ENCODE results near the gene MNDA. TPM values are rescaled to one million over a fixed set of nuclear protein-coding genes. Genes with fewer than 3 reads are reported as not detected.

Gene MNDA
- total RNA-seq, 2 experiments from 2014 or later = not detected

DNA sequence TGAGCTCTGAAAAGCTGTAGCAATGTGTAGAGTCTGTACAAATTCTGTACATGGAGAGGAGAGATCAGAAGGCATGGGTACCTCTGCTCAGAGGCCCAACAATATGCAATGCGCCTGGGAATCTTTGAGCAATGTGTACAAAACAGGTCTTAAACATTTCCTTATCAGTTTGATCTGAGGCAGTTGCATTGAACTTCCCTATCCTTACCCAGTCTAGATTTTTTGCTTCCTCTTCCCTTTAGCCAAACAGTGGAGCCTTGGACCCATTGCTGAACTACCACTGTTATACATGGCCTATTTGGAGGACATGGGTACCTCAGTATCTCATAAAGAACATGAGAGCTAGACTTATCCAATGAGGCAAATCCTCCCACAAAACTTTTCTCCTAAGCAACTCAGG is 12.6 kb upstream of the MNDA start:
- peaks cover 4% of the 10 kb centered on the region for H3K27me3 Mint-ChIP-seq
- TF ChIP-seq, protein P1, sequence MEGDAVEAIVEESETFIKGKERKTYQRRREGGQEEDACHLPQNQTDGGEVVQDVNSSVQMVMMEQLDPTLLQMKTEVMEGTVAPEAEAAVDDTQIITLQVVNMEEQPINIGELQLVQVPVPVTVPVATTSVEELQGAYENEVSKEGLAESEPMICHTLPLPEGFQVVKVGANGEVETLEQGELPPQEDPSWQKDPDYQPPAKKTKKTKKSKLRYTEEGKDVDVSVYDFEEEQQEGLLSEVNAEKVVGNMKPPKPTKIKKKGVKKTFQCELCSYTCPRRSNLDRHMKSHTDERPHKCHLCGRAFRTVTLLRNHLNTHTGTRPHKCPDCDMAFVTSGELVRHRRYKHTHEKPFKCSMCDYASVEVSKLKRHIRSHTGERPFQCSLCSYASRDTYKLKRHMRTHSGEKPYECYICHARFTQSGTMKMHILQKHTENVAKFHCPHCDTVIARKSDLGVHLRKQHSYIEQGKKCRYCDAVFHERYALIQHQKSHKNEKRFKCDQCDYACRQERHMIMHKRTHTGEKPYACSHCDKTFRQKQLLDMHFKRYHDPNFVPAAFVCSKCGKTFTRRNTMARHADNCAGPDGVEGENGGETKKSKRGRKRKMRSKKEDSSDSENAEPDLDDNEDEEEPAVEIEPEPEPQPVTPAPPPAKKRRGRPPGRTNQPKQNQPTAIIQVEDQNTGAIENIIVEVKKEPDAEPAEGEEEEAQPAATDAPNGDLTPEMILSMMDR (IDR thresholded peaks at IDR 0.05) = no peak
- ChIA-PET POLR2A (interaction anchor here (1.4 kb wide), 1 partner anchor 191 kb away, joined by 5 read pairs; the partner anchor contains the start of gene IFI16), CTCF (interaction anchor here (1.1 kb wide), 1 partner anchor 25 kb away, joined by 3 read pairs; no protein-coding TSS in a partner anchor)
- no peak overlapping the region for H3K27ac Mint-ChIP-seq
- DNase-seq (no peak), ATAC-seq (no peak)
- no peaks in the 10 kb centered on the region for H3K9me3 Mint-ChIP-seq
- H3K36me3 Mint-ChIP-seq (ENCODE audit: low read depth) = no peaks in the 10 kb centered on the region
- intact Hi-C loops (cut with micrococcal nuclease) = no loop called here
- peaks cover 18% of the 10 kb centered on the region for H3K4me1 Mint-ChIP-seq (ENCODE audit: low read depth)
- H3K4me3 Mint-ChIP-seq = no peak overlapping the region

DNA sequence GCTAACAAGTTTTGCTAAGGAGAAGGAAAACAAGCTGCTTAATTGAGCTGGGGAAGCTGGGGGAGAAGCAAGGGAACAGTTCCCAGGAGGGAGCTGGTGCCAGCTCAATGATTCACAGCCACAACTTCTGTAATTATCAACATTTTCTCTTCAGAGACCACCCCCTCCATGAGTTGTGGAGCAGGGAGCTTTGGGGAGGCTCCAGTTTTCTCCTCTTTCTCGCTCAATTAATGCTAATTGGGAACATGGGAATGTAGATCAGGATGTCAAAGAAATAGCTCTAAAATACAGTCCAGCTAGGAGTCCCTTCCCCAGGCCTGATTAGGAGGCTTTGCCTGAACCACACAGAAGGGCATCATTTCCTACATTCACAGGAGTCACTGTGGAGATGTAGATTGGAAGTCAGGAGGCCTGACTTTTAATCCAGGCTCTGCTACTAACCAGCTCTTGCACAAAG is 12.1 kb upstream of the MNDA start:
- no peaks in the 10 kb centered on the region for H3K9me3 Mint-ChIP-seq
- CTCF ChIA-PET = interaction anchor here (1.1 kb wide), 1 partner anchor 25 kb away, joined by 3 read pairs; no protein-coding TSS in a partner anchor
- no peaks in the 10 kb centered on the region for H3K36me3 Mint-ChIP-seq (ENCODE audit: low read depth)
- H3K27ac Mint-ChIP-seq = peak overlapping the region; percentile 50
- TF ChIP-seq, protein P1 (IDR thresholded peaks at IDR 0.05) = no peak
- ATAC-seq (peak; percentile 20), DNase-seq (no peak)
- intact Hi-C loops (cut with micrococcal nuclease) = no loop called here
- H3K4me3 Mint-ChIP-seq = no peak overlapping the region
- H3K4me1 Mint-ChIP-seq (ENCODE audit: low read depth) = peaks cover 18% of the 10 kb centered on the region
- peaks cover 5% of the 10 kb centered on the region for H3K27me3 Mint-ChIP-seq
- POLR2A ChIA-PET = interaction anchor here (1.4 kb wide), 1 partner anchor 191 kb away, joined by 5 read pairs; the partner anchor contains the start of gene IFI16

DNA sequence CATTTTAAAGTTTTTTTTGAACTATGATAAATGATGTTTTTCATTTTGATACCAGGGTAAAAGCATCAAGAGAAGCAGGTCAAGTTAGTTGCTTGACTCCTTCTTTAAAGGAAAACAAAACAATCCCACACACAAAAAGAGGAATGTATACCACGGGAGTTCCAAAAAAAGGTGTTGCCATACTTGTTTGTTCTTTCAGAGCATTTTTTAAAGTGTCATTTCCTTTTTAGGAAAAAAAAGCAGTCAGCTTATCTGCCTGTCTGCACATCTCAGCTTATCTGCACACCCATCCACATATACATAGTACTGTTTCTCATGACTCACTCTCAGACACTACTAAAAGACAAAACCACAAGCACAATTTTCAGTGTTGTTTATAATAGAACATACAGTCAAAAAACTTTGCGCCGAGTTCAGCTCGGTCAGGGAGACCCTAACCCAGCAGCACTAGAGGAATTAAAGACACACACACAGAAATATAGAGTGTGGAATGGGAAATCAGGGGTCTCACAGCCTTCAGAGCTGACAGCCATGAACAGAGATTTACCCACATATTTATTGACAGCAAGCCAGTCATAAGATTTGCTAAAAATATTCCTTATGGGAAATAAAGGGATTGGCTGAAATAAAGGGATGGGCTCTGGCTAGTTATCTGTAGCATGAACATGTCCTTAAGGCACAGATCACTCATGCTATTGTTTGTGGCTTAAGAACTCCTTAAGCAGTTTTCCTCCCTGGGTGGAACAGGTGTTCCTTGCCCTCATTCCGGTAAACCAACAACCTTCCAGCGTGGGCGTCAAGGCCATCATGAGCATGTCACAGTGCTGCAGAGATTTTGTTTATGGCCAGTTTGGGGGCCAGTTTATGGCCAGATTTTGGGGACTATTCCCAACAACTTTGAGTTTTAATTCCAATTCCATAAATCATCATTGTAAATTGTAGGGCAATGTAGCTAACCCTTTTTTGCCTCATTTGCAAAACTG is 11.4 kb upstream of the MNDA start:
- Mint-ChIP-seq H3K4me1 (ENCODE audit: low read depth) (peaks cover 18% of the 10 kb centered on the region), H3K9me3 (no peaks in the 10 kb centered on the region), H3K36me3 (ENCODE audit: low read depth) (no peaks in the 10 kb centered on the region), H3K27ac (peak overlapping the region; percentile 50), H3K4me3 (peak overlapping the region; percentile 14), H3K27me3 (peaks cover 5% of the 10 kb centered on the region)
- ATAC-seq (peak; percentile 98), DNase-seq (peak; percentile 7)
- ChIA-PET POLR2A (interaction anchor here (1.4 kb wide), 1 partner anchor 190 kb away, joined by 5 read pairs; the partner anchor contains the start of gene IFI16), CTCF (interaction anchor here (1.1 kb wide), 1 partner anchor 26 kb away, joined by 3 read pairs; no protein-coding TSS in a partner anchor)
- intact Hi-C loops (cut with micrococcal nuclease) = no loop called here
- TF ChIP-seq, protein P1 (IDR thresholded peaks at IDR 0.05) = no peak

DNA sequence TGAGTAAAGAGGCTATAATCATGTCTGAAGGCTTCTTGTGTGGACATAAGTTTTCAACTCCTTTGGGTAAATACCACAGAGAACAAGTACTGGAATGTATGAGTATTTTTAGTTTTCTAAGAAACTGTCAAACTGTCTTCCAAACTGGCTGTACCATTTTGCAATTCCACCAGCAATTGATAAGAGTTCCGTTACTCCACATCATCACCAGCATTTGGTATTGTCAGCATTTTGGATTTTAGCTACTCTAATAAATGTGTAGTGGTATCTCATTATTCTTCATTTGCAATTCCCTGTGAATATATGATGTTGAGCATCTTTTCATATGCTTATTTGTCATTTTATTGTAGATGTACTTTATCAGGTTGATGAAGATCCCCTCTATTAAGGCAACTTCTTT is 9.4 kb upstream of the MNDA start:
- POLR2A ChIA-PET = no interaction called here
- intact Hi-C loops (cut with micrococcal nuclease) = no loop called here
- CTCF ChIA-PET = no interaction called here
- Mint-ChIP-seq H3K27me3 (peaks cover 8% of the 10 kb centered on the region), H3K27ac (no peak overlapping the region), H3K4me1 (ENCODE audit: low read depth) (peaks cover 18% of the 10 kb centered on the region), H3K36me3 (ENCODE audit: low read depth) (no peaks in the 10 kb centered on the region), H3K4me3 (no peak overlapping the region), H3K9me3 (no peaks in the 10 kb centered on the region)
- TF ChIP-seq, protein P1 (IDR thresholded peaks at IDR 0.05) = no peak
- DNase-seq (no peak), ATAC-seq (no peak)

Data from activated CD8-positive, alpha-beta T cell treated with anti-CD3 and anti-CD28 coated beads for 36 hours (primary cell).